Right ventricle myocardium inferior (tissue), 1 donor: ENCODE measurements around the gene ZNF692. TPM values are rescaled to one million over a fixed set of nuclear protein-coding genes. Genes with fewer than 3 reads are reported as not detected.
A peak's percentile ranks its signal among the peaks of the same experiment; 100 is the strongest.
"Not testable (repeated sequence)": the region's sequence is repeated elsewhere in the genome, so short reads cannot be mapped to it uniquely, and the experiment has no call there.

Source experiments
- ATAC-seq: fragments of 200-7000 bp; cut with Tn5 transposase; one replicate; pipeline ENCODE4 v1.9.1; 2020; ENCODE audit warnings: mild to moderate bottlenecking, moderate library complexity
- DNase-seq: peaks from one replicate; pipeline ENCODE4 v3.0.0; 2021; ENCODE audit errors: missing footprints
- intact Hi-C: fragments of 100-400 bp; cut with DNase I; formaldehyde crosslinking; loops from one replicate; pipeline ENCODE4 v1.11.0; 2022
- total RNA-seq: library from RNA; stranded (reverse); fragmentation: NEBNext Ultra II Directional; extraction: Animal tissue kit (Norgen Biotek cat#: 25700); gene quantifications from one replicate; pipeline ENCODE4 v1.2.1, GENCODE V29; 2021
- donor health status: DM: no; HTN: yes; CAD: no; lungs with severe emphysema.

ZNF692 gene
- total RNA-seq, 1 donor from 2014 or later = 20.8 TPM

DNA sequence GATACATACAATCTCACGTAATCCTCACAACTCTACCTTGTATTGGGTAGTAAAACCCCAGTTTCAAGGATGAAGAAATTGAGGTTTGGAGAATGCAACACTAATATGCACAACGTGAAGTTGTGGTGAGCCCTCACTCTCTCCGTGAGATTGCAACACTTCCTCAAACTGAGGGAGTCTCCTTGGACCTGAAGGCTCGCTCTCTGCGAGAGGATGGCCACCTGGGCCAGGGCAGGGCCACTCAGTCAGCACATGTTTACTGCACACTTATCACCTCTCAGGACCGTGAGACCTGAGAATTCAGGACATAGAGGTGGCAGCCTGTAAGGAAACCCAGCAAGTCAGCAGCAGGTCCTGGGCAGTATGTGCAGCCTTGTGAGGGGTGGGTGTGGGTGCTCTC is 41.8 kb downstream of the ZNF692 start:
- intact Hi-C loops = no loop called here
- no peak for ATAC-seq
- no peak for DNase-seq

- ATAC-seq = no peak
- intact Hi-C loops = no loop called here
- DNase-seq = no peak
These were observed 42.6 kb downstream of the ZNF692 start for GRCh38 chr1:248816042-248816851.

GRCh38 chr1:248815407-248816034 is 43.4 kb downstream of the ZNF692 start:
- intact Hi-C loops = no loop called here
- DNase-seq (no peak), ATAC-seq (no peak)

GRCh38 chr1:248814351-248814750 is 44.5 kb downstream of the ZNF692 start:
- DNase-seq = no peak
- no peak for ATAC-seq
- intact Hi-C loops = no loop called here

- intact Hi-C loops = no loop called here
- ATAC-seq = no peak
- DNase-seq = no peak
These were observed 45.3 kb downstream of the ZNF692 start for GRCh38 chr1:248813546-248813945.

DNA sequence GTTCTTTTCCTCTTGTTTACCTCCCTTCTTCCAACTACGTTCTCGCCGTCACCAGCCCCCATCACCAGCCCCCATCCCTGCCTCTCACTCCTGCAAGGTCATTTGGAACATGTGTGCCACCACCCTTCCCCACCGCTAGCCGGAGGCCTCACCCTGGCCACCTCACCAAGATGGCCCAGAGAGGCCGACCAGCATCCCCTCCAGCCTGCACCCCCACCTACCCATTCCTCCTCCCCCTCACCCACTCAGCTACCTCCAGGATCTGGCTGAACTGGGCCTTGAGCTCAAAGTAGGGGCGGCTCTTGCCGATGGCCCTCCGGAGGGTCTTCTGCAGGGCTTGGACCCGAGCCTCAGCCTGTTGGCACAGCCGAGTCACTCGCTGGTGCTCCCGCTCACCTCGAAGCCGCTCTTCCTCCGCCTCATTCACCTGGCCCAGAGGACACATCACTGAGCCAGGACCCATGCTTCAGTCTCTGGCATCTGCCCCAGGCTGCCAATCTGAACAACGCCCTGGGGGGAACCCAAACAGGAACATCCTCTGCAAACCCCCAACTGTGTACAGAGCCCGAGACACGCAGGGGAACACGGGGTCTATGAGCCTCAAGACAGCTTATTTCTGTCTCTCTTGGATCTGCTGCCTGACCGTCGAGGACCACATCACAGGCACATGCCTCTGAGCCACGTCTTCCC is 46.0 kb downstream of the ZNF692 start:
- ATAC-seq (no peak), DNase-seq (no peak)

GRCh38 chr1:248811514-248812490 is 47.1 kb downstream of the ZNF692 start:
- ATAC-seq (no peak), DNase-seq (no peak)
- intact Hi-C loops = no loop called here

More for the DNA sequence above, 46.0 kb downstream of the ZNF692 start:
- intact Hi-C loops = no loop called here

GRCh38 chr1:248810727-248811513 is 48.0 kb downstream of the ZNF692 start:
- intact Hi-C loops = no loop called here
- ATAC-seq (peak; percentile 58), DNase-seq (no peak)

- DNase-seq (no peak), ATAC-seq (peak; percentile 13)
- intact Hi-C loops = loop anchor here (2.0 to 5.0 kb wide), 2 partner anchors 108 to 185 kb away; partner anchors contain the start of gene OR14I1
These were observed 48.7 kb downstream of the ZNF692 start for GRCh38 chr1:248810000-248810726.

GRCh38 chr1:248808876-248809275 is 50.0 kb downstream of the ZNF692 start:
- ATAC-seq (no peak), DNase-seq (no peak)
- intact Hi-C loops = loop anchor here (2.0 to 5.0 kb wide), 2 partner anchors 107 to 184 kb away; partner anchors contain the start of gene OR14I1

DNA sequence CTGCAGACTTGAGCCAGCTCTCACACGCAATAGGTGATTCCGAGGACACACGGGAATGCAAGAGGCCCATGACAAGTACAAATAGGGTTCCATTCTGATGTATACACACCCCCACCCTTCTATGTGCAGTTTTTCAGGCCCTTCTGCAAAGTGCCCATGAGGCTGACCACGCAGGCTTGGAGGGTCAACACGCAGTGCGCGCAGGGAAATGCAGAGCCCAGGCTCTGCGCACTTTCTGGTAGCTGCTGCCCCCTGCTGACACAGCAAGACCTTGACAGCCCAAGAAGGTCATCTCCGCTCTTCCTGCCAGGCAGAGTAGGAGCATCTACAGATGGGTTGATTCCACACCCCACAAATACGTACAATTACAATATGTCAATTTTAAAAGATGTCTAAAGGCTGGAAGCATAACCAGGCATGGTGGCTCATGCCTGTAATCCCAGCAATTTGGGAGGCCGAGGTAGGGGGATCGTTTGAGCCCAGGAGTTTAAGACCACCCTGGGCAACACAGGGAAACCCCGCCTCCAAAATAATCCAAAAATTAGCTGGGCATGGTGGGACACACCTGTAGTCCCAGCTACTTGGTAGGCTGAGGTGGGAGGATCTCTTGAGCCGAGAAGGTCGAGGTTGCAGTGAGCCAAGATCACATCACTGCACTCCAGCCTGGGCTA is 51.7 kb downstream of the ZNF692 start:
- DNase-seq (peak; percentile 85), ATAC-seq (peak; percentile 76)
- intact Hi-C loops = loop anchor here (5.0 kb wide), 1 partner anchor 105 kb away; the partner anchor contains the start of gene OR14I1

DNA sequence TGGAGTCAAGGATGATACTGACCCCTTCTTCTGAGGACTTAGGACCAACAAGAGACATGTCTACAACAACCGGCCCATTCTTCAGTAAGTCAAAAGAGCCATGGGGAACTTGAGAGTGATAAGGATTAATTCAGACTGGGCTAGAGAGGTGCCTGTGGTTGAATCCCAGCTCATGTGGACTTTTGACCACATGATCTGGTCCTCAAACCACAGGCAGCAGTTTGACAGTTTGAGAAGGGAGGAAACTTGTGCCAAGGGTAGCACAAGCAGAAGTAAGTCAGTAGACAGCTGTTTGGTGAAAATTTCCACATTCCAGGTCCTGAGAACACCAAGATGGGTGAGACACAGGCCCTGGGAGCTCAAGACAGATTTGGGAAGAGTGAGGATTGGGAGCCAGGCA is 53.0 kb downstream of the ZNF692 start:
- intact Hi-C loops = loop anchor here (5.0 kb wide), 1 partner anchor 104 kb away; the partner anchor contains the start of gene OR14I1
- DNase-seq = no peak
- no peak for ATAC-seq

GRCh38 chr1:248804771-248805681 is 53.9 kb downstream of the ZNF692 start:
- intact Hi-C loops = loop anchor here (5.0 kb wide), 1 partner anchor 103 kb away; the partner anchor contains the start of gene OR14I1
- ATAC-seq (peak; percentile 73), DNase-seq (no peak)

GRCh38 chr1:248803501-248803900 is 55.4 kb downstream of the ZNF692 start:
- intact Hi-C loops, ATAC-seq, DNase-seq: not testable (repeated sequence)

DNA sequence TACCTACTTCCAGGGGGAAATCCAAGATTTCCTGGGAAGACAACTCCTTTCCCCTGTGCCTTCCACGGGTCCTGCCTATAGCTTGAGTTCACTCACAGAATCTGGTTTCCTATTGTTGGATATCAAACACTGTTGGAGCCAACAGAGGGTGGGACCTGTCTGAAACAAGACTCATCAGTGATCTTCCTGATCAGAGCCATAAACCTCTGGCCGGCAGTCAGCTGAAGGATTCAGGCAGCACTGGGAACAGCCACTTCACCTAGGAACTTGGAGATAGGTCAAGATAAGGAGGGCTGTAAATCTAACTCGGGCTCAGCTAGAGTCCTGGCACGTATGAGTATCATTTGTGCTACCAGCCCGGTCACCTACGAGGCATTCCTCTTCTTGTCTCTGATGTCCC is 56.4 kb downstream of the ZNF692 start:
- intact Hi-C loops = no loop called here
- no peak for DNase-seq
- ATAC-seq = no peak
